Spleen (tissue), 11 donors: ENCODE measurements around the gene TSEN54. TPM values are rescaled to one million over a fixed set of nuclear protein-coding genes. Genes with fewer than 3 reads are reported as not detected.

ENCODE experiments used
- DNase-seq: peaks from one replicate; pipeline ENCODE4 v3.0.0-alpha.2; 2020
- H3K27ac ChIP-seq, 8 donors: fragments of 200-600 bp; sonication (generic) in 7 of 8; 1 replicate in 4 of 8; 2 replicates in 4 of 8; pipeline versions ENCODE4 v1.5.0 to v1.8.0; 2016 to 2021; ENCODE audit warnings: inconsistent platforms in 4 of 8, mild to moderate bottlenecking in 4 of 8, moderate library complexity in 1 of 8
- H3K27me3 ChIP-seq, 7 donors: fragments of 200-600 bp; sonication (generic) in 6 of 7; replicated peaks in 1 of 7; 1 replicate in 4 of 7; 2 replicates in 3 of 7; pipeline versions ENCODE4 v1.5.0 to v1.8.0; 2016 to 2021; ENCODE audit warnings: inconsistent platforms in 3 of 7, mild to moderate bottlenecking in 1 of 7
- H3K36me3 ChIP-seq, 6 donors: fragments of 200-600 bp; sonication (generic) in 5 of 6; 1 replicate in 4 of 6; 2 replicates in 2 of 6; pipeline versions ENCODE4 v1.5.0 to v1.8.0; 2016 to 2021; ENCODE audit warnings: inconsistent platforms in 2 of 6
- H3K4me1 ChIP-seq, 6 donors: fragments of 200-600 bp; sonication (generic) in 5 of 6; 1 replicate in 3 of 6; 2 replicates in 3 of 6; pipeline versions ENCODE4 v1.5.0 to v1.8.0; 2016 to 2021; ENCODE audit warnings: inconsistent platforms in 3 of 6
- H3K4me3 ChIP-seq, 8 donors: fragments of 200-600 bp; sonication (generic) in 7 of 8; 1 replicate in 4 of 8; 2 replicates in 4 of 8; pipeline versions ENCODE4 v1.5.0 to v1.8.0; 2016 to 2021; ENCODE audit warnings: inconsistent platforms in 4 of 8, mild to moderate bottlenecking in 4 of 8, moderate library complexity in 2 of 8
- H3K9me3 ChIP-seq, 8 donors: fragments of 200-600 bp; sonication (generic) in 7 of 8; 1 replicate in 4 of 8; 2 replicates in 4 of 8; pipeline versions ENCODE4 v1.5.0 to v1.8.0; 2016 to 2021; ENCODE audit warnings: inconsistent platforms in 4 of 8
- CTCF ChIP-seq, 11 experiments: fragments of 200-600 bp in 7 of 11; fragments of 450-650 bp in 4 of 11; sonication (generic) in 4 of 11; IDR thresholded peaks in 8 of 11; conservative IDR thresholded peaks in 3 of 11; 1 replicate in 7 of 11; 2 replicates in 4 of 11; pipeline versions ENCODE4 v1.4.0 to v1.8.0; 2016 to 2021; ENCODE audit warnings: antibody characterized with exemption in 11 of 11, inconsistent platforms in 4 of 11, mild to moderate bottlenecking in 1 of 11
- POLR2A ChIP-seq, 3 donors: fragments of 450-650 bp; IDR thresholded peaks; one replicate each; pipeline ENCODE4 v1.5.1; 2017; ENCODE audit warnings: antibody characterized with exemption in 3 of 3, mild to moderate bottlenecking in 1 of 3
- POLR2AphosphoS5 ChIP-seq, 3 donors: sonication (generic); formaldehyde crosslinking; IDR thresholded peaks; one replicate each; pipeline ENCODE4 v1.5.1; 2017; ENCODE audit warnings: antibody characterized with exemption in 3 of 3
- WGBS, 5 donors: extraction: QIAGEN DNeasy Blood & Tissue Kit in 3 of 5; methylation state at CpG; one replicate each; pipeline versions ENCODE4 v1.1.5 to v1.1.7; 2013 to 2018; 5-methylcytosine and 5-hydroxymethylcytosine counted together
- intact Hi-C: fragments of 100-400 bp; cut with DNase I; formaldehyde crosslinking; loops from one replicate; pipeline ENCODE4 v1.15.0; 2023; ENCODE audit warnings: low total_unique reads
- polyA plus RNA-seq, 3 donors: library from polyadenylated mRNA; stranded (reverse); fragments of 200-250 nt; gene quantifications; one replicate each; pipeline ENCODE4 v1.2.1, GENCODE V29; 2013
- total RNA-seq, 7 donors: library from RNA; depleted of rRNA in 3 of 7; stranded (reverse); fragments of >200 nt in 3 of 7; fragmentation: NEBNext Ultra II Directional in 4 of 7; extraction: Animal tissue kit (Norgen Biotek cat#: 25700) in 4 of 7; gene quantifications; one replicate each; pipeline versions ENCODE4 v1.1.0 to v1.2.1, GENCODE V29; 2016 to 2021
- donor health status: healthy with polysubstance abuse.
- donor health status: DM: no; HTN: no; CAD: no; lungs with moderate emphysema.
- donor health status: DM: no; HTN: no; CAD: no.
- donor health status: Bipolar disorder and iron deficiency.
- donor health status: healthy.
- donor health status: DM: no; HTN: no; CAD: no.
- donor health status: DM: yes; HTN: yes; CAD: no.

Gene TSEN54
- total and polyA plus RNA-seq, 10 donors, result 31.0 to 87.8 (median 42.4) TPM

- no peaks in the 10 kb centered on the region for H3K9me3 ChIP-seq
- intact Hi-C loops, result no loop called here
- H3K27me3 ChIP-seq, result no peaks in the 10 kb centered on the region
- WGBS, 5 donors, result 88 to 93% (median 91%) methylated on average over 8 of the region's 8 CpGs
- H3K4me3 ChIP-seq, result no peak overlapping the region
- H3K4me1 ChIP-seq, result peaks cover 0 to 47% (median 31%) of the 10 kb centered on the region in 6 donors
- H3K36me3 ChIP-seq, result peaks cover 0 to 29% (median 2%) of the 10 kb centered on the region in 6 donors
- no peak for DNase-seq
- H3K27ac ChIP-seq, result peak overlapping the region in 6 of 8 donors; percentile 42 to 87 (median 66)
- TF ChIP-seq CTCF (IDR thresholded peaks at IDR 0.05 in 8 of 11, conservative IDR thresholded peaks at IDR 0.05 in 3 of 11) (no peak), POLR2AphosphoS5 (IDR thresholded peaks at IDR 0.05) (no peak), POLR2A (IDR thresholded peaks at IDR 0.05) (no peak)
Observed at GRCh38 chr17:75535871-75536270, 19.5 kb downstream of the TSEN54 start.

GRCh38 chr17:75536366-75536765 is 20.0 kb downstream of the TSEN54 start:
- Histone ChIP-seq H3K36me3 (peaks cover 0 to 29% (median 2%) of the 10 kb centered on the region in 6 donors), H3K27ac (peak overlapping the region in 1 of 8 donors; percentile 87), H3K9me3 (no peaks in the 10 kb centered on the region), H3K27me3 (no peaks in the 10 kb centered on the region), H3K4me1 (peaks cover 0 to 48% (median 34%) of the 10 kb centered on the region in 6 donors), H3K4me3 (no peak overlapping the region)
- intact Hi-C loops, result no loop called here
- no peak for TF ChIP-seq POLR2AphosphoS5 (IDR thresholded peaks at IDR 0.05)
- 80 to 91% (median 86%) methylated on average over 10 of the region's 10 CpGs for WGBS, 5 donors
- no peak for DNase-seq

GRCh38 chr17:75539967-75540729 is 23.8 kb downstream of the TSEN54 start:
- Histone ChIP-seq H3K36me3 (peaks cover 0 to 23% (median 0%) of the 10 kb centered on the region in 6 donors), H3K27ac (peak overlapping the region in 4 of 8 donors; percentile 63 to 82 (median 74)), H3K27me3 (no peaks in the 10 kb centered on the region), H3K9me3 (no peaks in the 10 kb centered on the region), H3K4me3 (no peak overlapping the region), H3K4me1 (peaks cover 0 to 63% (median 45%) of the 10 kb centered on the region in 6 donors)
- intact Hi-C loops, result no loop called here
- no peak for DNase-seq
- TF ChIP-seq POLR2A (IDR thresholded peaks at IDR 0.05) (no peak), POLR2AphosphoS5 (IDR thresholded peaks at IDR 0.05) (peak in 1 of 3 donors; percentile 19)
- 79 to 96% (median 81%) methylated on average over 3 to 13 of the region's 13 CpGs for WGBS, 5 donors

- Histone ChIP-seq H3K4me3 (no peak overlapping the region), H3K27ac (peak overlapping the region in 5 of 8 donors; percentile 63 to 82 (median 69)), H3K27me3 (no peaks in the 10 kb centered on the region), H3K4me1 (peaks cover 0 to 63% (median 39%) of the 10 kb centered on the region in 6 donors), H3K9me3 (no peaks in the 10 kb centered on the region), H3K36me3 (peaks cover 0 to 23% (median 0%) of the 10 kb centered on the region in 6 donors)
- TF ChIP-seq POLR2AphosphoS5 (IDR thresholded peaks at IDR 0.05), result peak in 2 of 3 donors; percentile 19 to 32
- TF ChIP-seq POLR2A (IDR thresholded peaks at IDR 0.05), result no peak
- 48 to 58% (median 54%) methylated on average over 4 of the region's 4 CpGs for WGBS, 5 donors
- DNase-seq, result no peak
- intact Hi-C loops, result no loop called here
Observed at GRCh38 chr17:75540923-75541503, 24.7 kb downstream of the TSEN54 start.

- H3K9me3 ChIP-seq, result no peaks in the 10 kb centered on the region
- TF ChIP-seq POLR2A (IDR thresholded peaks at IDR 0.05) (no peak), POLR2AphosphoS5 (IDR thresholded peaks at IDR 0.05) (peak; percentile 4 to 61 (median 49))
- H3K27me3 ChIP-seq, result no peaks in the 10 kb centered on the region
- peaks cover 0 to 23% (median 0%) of the 10 kb centered on the region in 6 donors for H3K36me3 ChIP-seq
- no peak overlapping the region for H3K4me3 ChIP-seq
- intact Hi-C loops, result no loop called here
- DNase-seq, result no peak
- H3K4me1 ChIP-seq, result peaks cover 0 to 61% (median 42%) of the 10 kb centered on the region in 6 donors
- H3K27ac ChIP-seq, result peak overlapping the region; percentile 41 to 82 (median 74)
- WGBS, 5 donors, result 66 to 89% (median 79%) methylated on average over 6 to 8 of the region's 8 CpGs
Observed at GRCh38 chr17:75542229-75542628, 25.9 kb downstream of the TSEN54 start.
